PC-3 (cell line): ENCODE data around the gene AGFG1. TPM values are rescaled to one million over a fixed set of nuclear protein-coding genes. Genes with fewer than 3 reads are reported as not detected.

Experiments
- ATAC-seq: fragments of 200-7000 bp; cut with Tn5 transposase; 2 replicates; pipeline ENCODE4 v1.9.1; 2020; ENCODE audit warnings: mild to moderate bottlenecking, moderate library complexity
- BruUV-seq: library from RNA; stranded (reverse); fragments of 400-500 nt; replicated peaks from 2 replicates; lab custom pipeline; 2021; lab: Mats Ljungman, UMichigan
- CTCF ChIA-PET: fragments of 300-600 bp; sonication (Branson Sonifier 250); formaldehyde crosslinking; loops from one replicate; lab custom pipeline; 2022; ENCODE audit warnings: antibody characterized with exemption; lab: Charles Lee
- POLR2A ChIA-PET: fragments of 300-600 bp; sonication (Branson Sonifier 250); formaldehyde crosslinking; loops from one replicate; lab custom pipeline; 2022; ENCODE audit warnings: antibody characterized with exemption; ENCODE audit not compliant: unreplicated experiment; lab: Charles Lee
- DNase-seq: peaks from one replicate; pipeline ENCODE4 v3.0.0-alpha.2; 2015
- H2AFZ ChIP-seq: fragments of 300-600 bp; sonication (generic); 2 replicates; pipeline ENCODE4 v1.6.0; 2016; ENCODE audit warnings: antibody characterized with exemption, low read length
- H3F3A ChIP-seq: fragments of 300-600 bp; sonication (generic); one replicate; pipeline ENCODE4 v1.6.0; 2017; ENCODE audit warnings: antibody characterized with exemption, low read length, control low read depth, mild to moderate bottlenecking; ENCODE audit not compliant: unreplicated experiment
- H3K27ac ChIP-seq: fragments of 300-600 bp; sonication (generic); 2 replicates; pipeline ENCODE4 v1.5.1; 2016; ENCODE audit warnings: mild to moderate bottlenecking, low read length
- H3K27me3 ChIP-seq: fragments of 300-600 bp; sonication (generic); 2 replicates; pipeline ENCODE4 v1.6.1; 2016; ENCODE audit warnings: low read length, mixed read lengths
- H3K36me3 ChIP-seq: fragments of 300-600 bp; sonication (generic); 2 replicates; pipeline ENCODE4 v1.6.1; 2016; ENCODE audit warnings: low read depth, mixed run types, low read length, mixed read lengths
- H3K4me1 ChIP-seq: fragments of 300-600 bp; sonication (generic); 2 replicates; pipeline ENCODE4 v1.5.1; 2016; ENCODE audit warnings: low read length; ENCODE audit not compliant: insufficient read depth
- H3K4me2 ChIP-seq: fragments of 300-600 bp; sonication (generic); 2 replicates; pipeline ENCODE4 v1.6.0; 2016; ENCODE audit warnings: low read length
- H3K4me3 ChIP-seq: fragments of 300-600 bp; sonication (generic); 2 replicates; pipeline ENCODE4 v1.5.1; 2016; ENCODE audit warnings: mild to moderate bottlenecking, low read length, mixed read lengths
- H3K79me2 ChIP-seq: fragments of 300-600 bp; sonication (generic); 2 replicates; pipeline ENCODE4 v1.6.1; 2017; ENCODE audit warnings: low read length, mixed read lengths
- H3K9ac ChIP-seq: fragments of 300-600 bp; sonication (generic); 2 replicates; pipeline ENCODE4 v1.6.0; 2016; ENCODE audit warnings: mild to moderate bottlenecking, low read length
- H3K9me2 ChIP-seq: fragments of 300-600 bp; sonication (generic); replicated peaks from 2 replicates; pipeline ENCODE4 v1.6.1; 2016; ENCODE audit warnings: mixed run types, low read length, mixed read lengths
- H3K9me3 ChIP-seq: fragments of 300-600 bp; sonication (generic); 2 replicates; pipeline ENCODE4 v1.6.1; 2016; ENCODE audit warnings: low read length, mixed read lengths
- H4K20me1 ChIP-seq: fragments of 300-600 bp; sonication (generic); 2 replicates; pipeline ENCODE4 v1.6.1; 2016; ENCODE audit warnings: low read length, mixed read lengths
- EZH2 ChIP-seq: fragments of 300-600 bp; sonication (generic); IDR thresholded peaks from one replicate; pipeline ENCODE4 v1.6.1; 2017; ENCODE audit warnings: antibody characterized with exemption, mild to moderate bottlenecking, low read length; ENCODE audit not compliant: unreplicated experiment
- EZH2phosphoT487 ChIP-seq: fragments of 300-600 bp; sonication (generic); IDR thresholded peaks from 2 replicates; pipeline ENCODE4 v1.6.1; 2018; ENCODE audit warnings: mild to moderate bottlenecking, antibody characterized with exemption, low read length, borderline replicate concordance
- intact Hi-C: fragments of 100-400 bp; cut with micrococcal nuclease; formaldehyde crosslinking; loops from 2 replicates; pipeline ENCODE4 v1.9.0; 2023
- total RNA-seq: library from RNA; depleted of rRNA; stranded (reverse); fragments of >200 nt; gene quantifications from 2 replicates; pipeline ENCODE4 v1.2.3, GENCODE V29; 2014
- TF ChIP-seq, protein P1 (sequence below): fragments of 300-600 bp; sonication (generic); conservative IDR thresholded peaks from 2 replicates; pipeline ENCODE4 v1.5.1; 2017; ENCODE audit warnings: antibody characterized with exemption, low read depth, mild to moderate bottlenecking, low read length

The AGFG1 gene
- total RNA-seq, 1 experiment from 2014 or later, result 56.3 TPM

DNA sequence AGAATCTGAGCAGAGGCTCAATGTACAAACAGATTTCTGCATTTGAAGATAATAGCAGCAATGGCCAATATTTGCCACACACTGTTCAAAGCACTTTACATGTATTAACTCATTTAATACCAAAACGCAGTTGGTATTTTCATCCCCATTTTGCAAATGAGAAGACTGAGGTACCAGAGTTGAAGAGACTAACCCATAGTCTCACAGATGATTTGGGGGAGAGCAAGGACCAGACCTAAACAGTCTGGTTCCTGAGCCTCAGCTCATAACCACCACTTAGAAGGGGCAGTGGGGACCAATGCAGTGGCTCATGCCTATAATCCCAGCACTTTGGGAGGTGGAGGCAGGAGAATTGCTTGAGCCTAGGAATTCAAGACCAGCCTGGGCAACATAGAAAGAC, 18.1 kb upstream of the AGFG1 start:
- DNase-seq (no peak), ATAC-seq (no peak)
- no TSS peak for BruUV-seq
- Histone ChIP-seq H3K27me3 (no peaks in the 10 kb centered on the region), H2AFZ (no peak overlapping the region), H3K27ac (no peak overlapping the region), H3K9me2 (no peaks in the 10 kb centered on the region), H3K79me2 (no peaks in the 10 kb centered on the region), H3F3A (no peaks in the 10 kb centered on the region), H3K9me3 (no peaks in the 10 kb centered on the region), H3K4me1 (no peaks in the 10 kb centered on the region), H4K20me1 (no peaks in the 10 kb centered on the region), H3K36me3 (no peaks in the 10 kb centered on the region), H3K9ac (no peak overlapping the region), H3K4me3 (no peak overlapping the region), H3K4me2 (no peak overlapping the region)
- CTCF ChIA-PET, result no interaction called here
- intact Hi-C loops, result no loop called here
- TF ChIP-seq EZH2 (no peak), EZH2phosphoT487 (no peak)
- TF ChIP-seq, protein P1, sequence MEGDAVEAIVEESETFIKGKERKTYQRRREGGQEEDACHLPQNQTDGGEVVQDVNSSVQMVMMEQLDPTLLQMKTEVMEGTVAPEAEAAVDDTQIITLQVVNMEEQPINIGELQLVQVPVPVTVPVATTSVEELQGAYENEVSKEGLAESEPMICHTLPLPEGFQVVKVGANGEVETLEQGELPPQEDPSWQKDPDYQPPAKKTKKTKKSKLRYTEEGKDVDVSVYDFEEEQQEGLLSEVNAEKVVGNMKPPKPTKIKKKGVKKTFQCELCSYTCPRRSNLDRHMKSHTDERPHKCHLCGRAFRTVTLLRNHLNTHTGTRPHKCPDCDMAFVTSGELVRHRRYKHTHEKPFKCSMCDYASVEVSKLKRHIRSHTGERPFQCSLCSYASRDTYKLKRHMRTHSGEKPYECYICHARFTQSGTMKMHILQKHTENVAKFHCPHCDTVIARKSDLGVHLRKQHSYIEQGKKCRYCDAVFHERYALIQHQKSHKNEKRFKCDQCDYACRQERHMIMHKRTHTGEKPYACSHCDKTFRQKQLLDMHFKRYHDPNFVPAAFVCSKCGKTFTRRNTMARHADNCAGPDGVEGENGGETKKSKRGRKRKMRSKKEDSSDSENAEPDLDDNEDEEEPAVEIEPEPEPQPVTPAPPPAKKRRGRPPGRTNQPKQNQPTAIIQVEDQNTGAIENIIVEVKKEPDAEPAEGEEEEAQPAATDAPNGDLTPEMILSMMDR, result no peak
- POLR2A ChIA-PET, result no interaction called here

DNA sequence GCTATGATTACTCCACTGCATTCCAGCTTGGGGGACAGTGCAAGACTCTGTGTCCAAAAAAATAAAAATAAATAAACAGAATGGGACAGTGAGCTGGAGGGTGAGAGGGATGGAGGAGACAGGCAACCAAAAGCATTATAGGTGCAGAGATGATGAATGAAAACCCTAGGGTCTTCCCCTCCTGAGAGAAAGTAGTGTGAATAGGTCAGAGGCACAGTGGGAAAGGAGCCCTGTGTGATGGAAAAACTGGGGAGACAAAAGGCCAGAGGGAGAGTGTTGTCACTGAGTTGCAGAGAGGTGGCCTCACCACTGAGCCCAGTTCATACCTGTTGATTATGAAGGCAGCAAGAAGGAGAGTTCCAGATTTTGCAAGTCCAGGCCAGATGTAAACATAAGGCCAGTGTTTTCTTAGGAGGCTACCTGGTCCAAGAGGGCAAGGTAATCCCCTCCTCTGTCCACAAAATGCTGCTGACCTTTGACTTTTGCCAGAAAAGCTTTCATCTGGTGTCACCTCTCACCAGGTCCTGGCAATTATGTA, 17.6 kb upstream of the AGFG1 start:
- Histone ChIP-seq H3K4me1 (no peaks in the 10 kb centered on the region), H3K9ac (no peak overlapping the region), H3K36me3 (no peaks in the 10 kb centered on the region), H2AFZ (no peak overlapping the region), H3K9me2 (no peaks in the 10 kb centered on the region), H3K9me3 (no peaks in the 10 kb centered on the region), H4K20me1 (no peaks in the 10 kb centered on the region), H3K4me2 (no peak overlapping the region), H3F3A (no peaks in the 10 kb centered on the region), H3K4me3 (no peak overlapping the region), H3K79me2 (no peaks in the 10 kb centered on the region), H3K27me3 (no peaks in the 10 kb centered on the region), H3K27ac (no peak overlapping the region)
- BruUV-seq, result no TSS peak
- ChIA-PET CTCF (no interaction called here), POLR2A (no interaction called here)
- intact Hi-C loops, result no loop called here
- DNase-seq, result no peak
- TF ChIP-seq, protein P1, result no peak
- TF ChIP-seq EZH2, result no peak
- no peak for TF ChIP-seq EZH2phosphoT487
- ATAC-seq, result no peak

DNA sequence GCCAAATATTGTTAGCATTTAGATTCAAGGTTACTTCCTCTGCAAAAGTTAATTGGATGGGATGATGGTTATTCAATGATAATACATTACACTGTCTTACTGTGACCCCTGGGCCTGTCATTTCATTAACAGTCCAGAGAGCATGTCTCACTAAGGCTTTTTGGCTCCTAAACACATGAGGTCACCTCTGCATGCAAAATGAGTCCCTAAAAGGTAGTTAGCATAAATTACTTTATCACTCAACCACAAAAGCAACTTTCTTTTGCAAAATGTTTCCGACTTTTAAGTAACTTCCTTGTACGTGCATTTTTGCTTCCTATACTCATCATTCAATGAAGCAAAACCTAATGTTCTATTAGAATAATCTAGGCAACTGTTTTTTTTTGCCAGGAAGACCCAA, 16.8 kb upstream of the AGFG1 start:
- no peak overlapping the region for H3K4me2 ChIP-seq
- H3K4me1 ChIP-seq, result peaks cover 5% of the 10 kb centered on the region
- ChIA-PET CTCF (no interaction called here), POLR2A (no interaction called here)
- ATAC-seq (no peak), DNase-seq (no peak)
- no peak overlapping the region for H2AFZ ChIP-seq
- no peaks in the 10 kb centered on the region for H3K79me2 ChIP-seq
- H3K36me3 ChIP-seq, result no peaks in the 10 kb centered on the region
- H3K27ac ChIP-seq, result no peak overlapping the region
- H3F3A ChIP-seq, result no peaks in the 10 kb centered on the region
- H3K9ac ChIP-seq, result no peak overlapping the region
- H3K9me3 ChIP-seq, result no peaks in the 10 kb centered on the region
- H4K20me1 ChIP-seq, result no peaks in the 10 kb centered on the region
- TF ChIP-seq EZH2 (no peak), EZH2phosphoT487 (no peak)
- TF ChIP-seq, protein P1, result no peak
- intact Hi-C loops, result no loop called here
- H3K27me3 ChIP-seq, result no peaks in the 10 kb centered on the region
- H3K9me2 ChIP-seq, result no peaks in the 10 kb centered on the region
- H3K4me3 ChIP-seq, result no peak overlapping the region
- no TSS peak for BruUV-seq
